GM10266 (cell line): ENCODE data around the gene TMPRSS4.

Source experiments
- DNase-seq: peaks from one replicate; pipeline ENCODE4 v3.0.0; 2012; ENCODE audit errors: extremely low spot score
- CTCF ChIP-seq: IDR thresholded peaks from 2 replicates; pipeline ENCODE4 v1.5.1; 2012; ENCODE audit warnings: mild to moderate bottlenecking, low read depth; ENCODE audit not compliant: control insufficient read depth, insufficient read depth; ENCODE audit errors: missing control alignments

The TMPRSS4 gene

GRCh38 chr11:118157186-118157895 lies 80.5 kb downstream of the TMPRSS4 start:
- TF ChIP-seq CTCF: no peak
- DNase-seq: no peak

- no peak for DNase-seq
- TF ChIP-seq CTCF: no peak
Observed at GRCh38 chr11:118161786-118162185, 84.9 kb downstream of the TMPRSS4 start.

- TF ChIP-seq CTCF: no peak
- DNase-seq: no peak
Observed at GRCh38 chr11:118162846-118163245, 86.0 kb downstream of the TMPRSS4 start.

- no peak for DNase-seq
- TF ChIP-seq CTCF: no peak
Observed at GRCh38 chr11:118163494-118163893, 86.6 kb downstream of the TMPRSS4 start.

- DNase-seq: no peak
- TF ChIP-seq CTCF: no peak
Observed at GRCh38 chr11:118164885-118165284, 88.0 kb downstream of the TMPRSS4 start.

- no peak for TF ChIP-seq CTCF
- no peak for DNase-seq
Observed at GRCh38 chr11:118166641-118167040, 89.8 kb downstream of the TMPRSS4 start.

- DNase-seq: no peak
- no peak for TF ChIP-seq CTCF
Observed at GRCh38 chr11:118167253-118167652, 90.4 kb downstream of the TMPRSS4 start.
